Measurements from ENCODE around the gene NUDT3.
"Not testable (repeated sequence)": the region's sequence is repeated elsewhere in the genome, so short reads cannot be mapped to it uniquely, and the experiment has no call there.

The NUDT3 gene

DNA sequence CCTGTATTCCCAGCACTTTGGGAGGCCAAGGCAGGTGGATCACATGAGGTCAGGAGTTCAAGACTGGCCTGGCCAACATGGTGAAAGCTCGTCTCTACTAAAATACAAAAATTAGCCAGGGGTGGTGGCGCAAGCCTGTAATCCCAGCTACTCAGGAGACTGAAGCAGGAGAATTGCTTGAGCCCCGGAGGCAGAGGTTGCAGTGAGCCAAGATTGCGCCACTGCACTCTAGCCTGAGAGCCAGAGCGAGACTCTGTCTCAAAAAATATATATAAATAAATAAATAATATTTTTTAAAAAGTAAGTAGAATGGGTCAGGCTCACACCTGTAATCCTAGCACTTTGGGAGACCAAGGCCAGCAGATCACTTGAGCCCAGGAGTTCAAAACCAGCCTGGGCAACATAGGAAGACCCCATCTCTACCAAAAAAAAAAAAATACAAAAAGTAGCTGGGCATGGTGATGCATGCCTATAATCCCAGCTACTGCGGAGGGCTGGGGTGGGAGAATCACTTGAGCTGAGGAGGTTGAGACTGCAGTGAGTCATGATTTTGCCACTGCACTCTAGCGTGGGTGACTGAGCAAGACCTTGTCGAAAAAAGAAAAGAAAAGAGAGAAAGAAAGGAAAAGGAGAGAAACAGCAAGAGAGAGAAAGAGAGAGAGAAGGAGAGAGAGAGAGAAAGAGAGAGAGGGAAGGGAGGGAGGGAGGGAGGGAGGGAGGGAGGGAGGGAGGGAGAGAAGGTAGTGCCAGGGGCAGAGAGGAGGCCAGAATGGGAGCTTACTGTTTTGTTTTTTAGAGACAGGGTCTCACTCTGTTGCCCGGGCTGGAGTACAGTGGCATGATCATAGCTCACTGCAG lies 26.5 kb downstream of the NUDT3 start:
- not testable (repeated sequence) for DNase-seq

- not testable (repeated sequence) for DNase-seq
Observed at GRCh38 chr6:34363681-34364075, 28.8 kb downstream of the NUDT3 start.

DNA sequence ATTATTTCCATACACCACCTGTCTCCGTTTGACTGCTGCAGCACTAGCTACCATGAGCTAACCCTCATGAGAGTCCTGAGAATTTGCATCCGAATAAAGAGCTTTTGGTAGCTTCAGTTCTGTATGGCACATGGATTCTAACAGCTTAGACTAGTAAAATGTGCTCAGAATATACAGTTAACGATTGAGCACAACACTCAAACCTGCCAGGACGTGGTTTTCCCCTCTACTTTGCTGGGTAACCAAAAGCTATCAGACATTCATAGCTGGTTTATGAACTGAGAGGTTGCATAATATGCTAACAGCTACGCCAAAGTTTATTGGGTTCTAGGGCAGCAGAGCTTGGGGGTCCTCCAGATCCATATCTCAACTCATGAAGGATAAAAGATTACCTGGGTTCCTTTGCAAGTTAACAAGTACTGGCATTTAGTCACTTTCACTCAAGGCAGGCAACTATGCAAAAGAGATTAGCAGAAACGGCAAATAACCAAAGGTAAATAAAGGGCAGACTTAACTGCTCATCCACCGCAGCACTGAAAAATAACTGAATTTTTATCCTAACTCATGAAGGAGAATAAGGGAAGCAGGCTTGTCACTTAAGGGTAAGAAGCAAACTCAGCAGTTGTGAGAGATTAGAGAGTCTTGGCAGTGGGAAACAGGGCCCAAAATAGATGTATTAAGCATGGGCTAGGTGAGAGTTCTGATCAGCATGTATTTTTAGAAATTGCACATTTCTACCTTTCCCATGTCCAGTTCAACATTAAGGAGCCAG lies 29.4 kb downstream of the NUDT3 start:
- no peak for DNase-seq

GRCh38 chr6:34362176-34362575 lies 30.3 kb downstream of the NUDT3 start:
- DNase-seq = no peak

DNA sequence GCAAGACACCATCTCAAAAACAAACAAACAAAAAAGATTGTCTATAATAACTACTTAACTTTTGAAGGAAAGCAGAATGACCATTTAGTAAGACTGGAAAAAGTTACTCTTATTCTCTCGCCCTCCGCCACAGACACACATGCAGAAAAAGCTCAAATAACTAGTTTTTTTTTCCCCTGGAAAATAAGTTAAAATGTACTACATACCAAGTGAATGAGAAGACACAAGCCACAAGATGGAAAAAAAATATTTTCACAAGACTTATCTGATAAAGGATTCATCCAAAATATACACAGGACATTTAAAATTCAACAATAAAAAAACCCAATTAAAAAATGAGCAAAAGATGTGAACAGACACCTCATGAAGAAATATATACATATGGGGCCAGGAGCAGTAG lies 31.9 kb downstream of the NUDT3 start:
- no peak for DNase-seq

- DNase-seq = no peak
Observed at GRCh38 chr6:34359418-34360158, 32.9 kb downstream of the NUDT3 start.

- no peak for DNase-seq
Observed at GRCh38 chr6:34358389-34358905, 34.0 kb downstream of the NUDT3 start.

DNA sequence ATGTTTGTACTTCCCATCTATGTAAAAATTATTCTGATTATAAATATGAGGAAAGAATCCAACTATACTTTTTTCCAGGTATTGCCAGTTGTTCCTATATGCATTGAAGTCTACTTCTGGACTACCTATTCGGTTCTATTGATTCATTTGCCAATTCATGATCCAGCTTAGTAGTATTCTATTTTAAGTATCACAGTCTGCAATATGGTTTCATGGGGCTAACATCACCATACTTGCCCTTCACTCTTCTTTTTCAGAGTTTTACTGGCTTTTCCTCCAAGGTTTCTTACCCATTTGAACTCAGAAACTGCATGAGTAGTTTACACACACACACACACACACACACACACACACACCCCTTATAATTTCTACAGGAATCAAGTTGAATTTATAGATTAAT lies 34.5 kb downstream of the NUDT3 start:
- no peak for DNase-seq

DNA sequence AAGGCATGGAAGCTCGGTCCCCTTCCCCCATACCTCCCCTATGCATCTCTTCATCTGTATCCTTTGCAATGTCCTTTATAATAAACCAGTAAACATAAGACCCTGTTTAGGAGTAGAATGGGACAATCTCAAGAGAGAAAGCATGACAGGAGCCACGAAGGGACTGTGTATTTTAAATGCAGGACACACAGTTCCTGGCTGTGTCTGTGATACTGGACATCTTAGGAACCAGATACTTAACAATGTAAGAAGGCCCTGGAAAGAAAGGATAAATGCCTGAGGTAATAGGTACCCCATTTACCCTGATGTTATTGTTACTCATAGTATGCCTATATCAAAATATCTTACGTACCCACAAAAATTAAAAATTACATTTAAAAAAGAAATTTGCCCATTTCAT lies 36.6 kb downstream of the NUDT3 start:
- no peak for DNase-seq

DNA sequence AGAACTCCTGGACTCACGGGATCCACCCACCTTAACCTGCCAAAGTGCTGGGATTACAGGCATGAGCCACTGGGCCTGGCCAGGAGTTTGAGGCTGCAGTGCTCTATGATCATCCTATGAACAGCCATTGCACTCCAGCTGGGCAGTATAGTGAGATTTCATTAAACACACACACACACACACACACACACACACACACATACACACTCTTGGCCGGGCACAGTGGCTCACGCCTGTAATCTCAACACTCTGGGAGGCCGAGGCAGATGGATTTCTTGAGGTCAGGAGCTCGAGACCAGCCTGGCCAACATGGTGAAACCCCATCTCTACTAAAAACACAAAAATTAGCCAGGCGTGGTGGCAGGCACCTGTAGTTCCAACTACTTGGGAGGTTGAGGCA lies 38.2 kb downstream of the NUDT3 start:
- not testable (repeated sequence) for DNase-seq

DNA sequence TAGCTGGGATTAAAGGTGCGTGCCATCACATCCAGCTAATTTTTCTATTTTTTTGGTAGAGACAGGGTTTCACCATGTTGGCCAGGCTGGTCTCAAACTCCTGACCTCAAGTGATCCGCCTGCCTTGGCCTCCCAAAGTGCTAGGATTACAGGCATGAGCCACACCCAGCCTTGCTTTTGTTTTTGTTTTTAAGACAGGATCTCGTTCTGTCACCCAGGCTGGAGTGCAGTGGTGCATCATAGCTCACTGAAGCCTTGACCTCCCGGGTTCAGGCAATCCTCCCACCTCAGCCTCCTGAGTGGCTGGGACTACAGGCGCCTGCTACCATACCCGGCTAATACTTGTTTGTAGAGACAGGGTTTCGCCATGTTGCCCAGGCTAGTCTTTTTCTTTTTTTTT lies 38.9 kb downstream of the NUDT3 start:
- DNase-seq = not testable (repeated sequence)

GRCh38 chr6:34352305-34352937 lies 40.0 kb downstream of the NUDT3 start:
- no peak for DNase-seq

- no peak for DNase-seq
Observed at GRCh38 chr6:34350934-34351217, 41.6 kb downstream of the NUDT3 start.

- no peak for DNase-seq
Observed at GRCh38 chr6:34350137-34350933, 42.1 kb downstream of the NUDT3 start.

GRCh38 chr6:34349211-34349610 lies 43.3 kb downstream of the NUDT3 start:
- DNase-seq = no peak

GRCh38 chr6:34347303-34347702 lies 45.2 kb downstream of the NUDT3 start:
- DNase-seq = no peak

DNA sequence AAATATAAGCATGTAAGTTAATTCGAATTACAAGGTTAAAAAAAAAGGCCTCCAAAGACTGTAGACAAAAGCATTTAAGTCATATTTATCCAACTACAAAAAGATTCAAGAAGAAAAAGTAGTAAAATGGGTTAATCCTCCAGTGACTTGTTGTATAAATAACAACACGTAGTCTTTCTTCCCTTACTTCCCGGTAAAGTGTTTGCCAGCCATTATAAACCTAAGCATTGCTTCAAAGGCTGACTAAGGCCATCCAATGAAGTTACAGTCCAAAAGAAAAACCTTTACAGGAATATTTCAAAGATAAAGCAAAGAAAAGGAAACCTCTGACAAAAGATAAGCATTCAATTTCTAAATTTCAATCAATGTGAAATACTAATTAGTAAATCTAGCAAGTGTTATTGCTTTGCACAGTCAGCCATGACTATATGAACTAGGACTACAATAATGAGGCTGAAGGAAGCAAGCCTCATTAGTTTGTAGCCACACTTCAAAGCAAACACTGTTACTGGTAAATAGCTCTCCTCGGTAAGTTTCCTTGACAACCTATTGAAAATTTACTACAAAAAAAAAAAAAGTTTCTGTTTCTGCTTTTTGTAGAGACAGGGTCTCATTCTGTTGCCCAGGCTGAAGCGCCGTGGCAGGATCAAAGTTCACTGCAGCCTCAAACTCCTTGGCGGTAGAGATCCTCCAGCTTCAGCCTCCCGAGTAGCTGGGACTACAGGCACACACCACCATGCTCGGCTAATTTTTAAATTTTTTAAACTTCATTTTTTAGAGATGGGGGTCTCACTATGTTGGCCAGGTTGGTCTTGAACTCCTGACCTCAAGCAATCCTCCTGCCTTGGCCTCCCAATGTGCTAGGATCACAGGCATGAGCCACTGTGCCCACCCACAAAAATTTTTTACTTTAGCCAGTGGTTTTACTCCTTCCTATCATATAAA lies 46.0 kb downstream of the NUDT3 start:
- DNase-seq = no peak

DNA sequence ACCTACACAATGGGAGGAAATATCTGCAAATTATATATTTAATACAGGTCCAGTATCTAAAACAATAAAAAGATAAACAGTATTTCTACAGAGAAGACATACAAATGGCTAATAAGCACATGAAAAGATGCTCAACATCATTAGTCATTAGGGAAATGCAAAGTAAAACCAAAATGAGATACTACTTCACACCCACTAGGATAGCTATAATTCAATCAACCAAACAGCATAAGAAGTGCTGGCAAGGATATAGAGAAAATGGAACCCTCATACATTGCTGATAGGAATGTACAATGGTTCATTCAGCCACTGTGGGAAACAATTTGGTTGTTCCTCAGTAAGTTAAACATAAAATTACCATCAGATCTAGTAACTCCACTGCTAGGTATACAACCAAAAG lies 48.7 kb downstream of the NUDT3 start:
- DNase-seq = no peak

- DNase-seq = no peak
Observed at GRCh38 chr6:34342247-34342646, 50.2 kb downstream of the NUDT3 start.

DNA sequence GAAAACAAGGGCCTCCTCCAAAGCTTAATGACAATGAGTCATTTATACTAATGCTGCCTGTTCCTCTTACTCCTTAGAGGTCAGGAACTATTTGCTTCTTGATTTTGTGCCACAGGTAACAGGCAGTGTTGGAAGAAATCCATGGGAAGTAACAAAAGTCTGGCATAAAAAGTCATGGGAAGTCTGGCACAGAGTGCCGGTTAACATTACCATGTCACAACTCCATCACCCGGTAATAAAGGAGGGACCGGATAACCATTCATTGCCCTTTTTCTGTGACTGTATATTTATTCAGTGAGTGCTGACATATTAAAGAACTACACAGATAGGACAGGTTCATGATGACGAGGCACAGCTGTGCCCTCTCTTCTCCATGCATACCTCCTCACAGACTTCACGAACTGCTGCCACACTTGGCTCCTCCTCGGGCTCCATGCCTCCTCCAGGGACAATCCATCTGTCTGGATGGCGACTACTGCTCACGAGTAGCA lies 50.9 kb downstream of the NUDT3 start:
- no peak for DNase-seq
